IMR-90 (cell line): ENCODE measurements around the gene HOXD13. TPM values are rescaled to one million over a fixed set of nuclear protein-coding genes. Genes with fewer than 3 reads are reported as not detected.

Experiments used
- ATAC-seq: fragments of 200-7000 bp; cut with Tn5 transposase; 2 replicates; pipeline ENCODE4 v1.9.1; 2020; ENCODE audit warnings: low read depth, mild to moderate bottlenecking, moderate library complexity
- BruUV-seq: library from RNA; stranded (reverse); fragments of 400-500 nt; replicated peaks from 2 replicates; lab custom pipeline; 2021; lab: Mats Ljungman, UMichigan
- CTCF ChIA-PET: fragments of 300-600 bp; formaldehyde crosslinking; extraction: SDS; loops from one replicate; lab custom pipeline; 2021; ENCODE audit warnings: antibody characterized with exemption; lab: Yijun Ruan, JAX
- POLR2A ChIA-PET: fragments of 300-600 bp; sonication (Branson Sonifier 250); formaldehyde crosslinking; loops from one replicate; lab custom pipeline; 2022; ENCODE audit warnings: antibody characterized with exemption; ENCODE audit not compliant: unreplicated experiment; lab: Charles Lee
- DNase-seq: peaks from one replicate; pipeline ENCODE4 v3.0.0; 2013
- H2AFZ ChIP-seq: replicated peaks from 2 replicates; pipeline ENCODE3; 2013; ENCODE audit warnings: low read length, mild to moderate bottlenecking; ENCODE audit not compliant: poor library complexity
- H2AK5ac ChIP-seq: 2 replicates; pipeline ENCODE4 v1.6.1; 2013; ENCODE audit warnings: low read depth, low read length, inconsistent platforms
- H2AK9ac ChIP-seq: replicated peaks from 2 replicates; pipeline ENCODE3; 2013; ENCODE audit warnings: mild to moderate bottlenecking, low read depth, low read length, moderate library complexity; ENCODE audit not compliant: poor library complexity
- H2BK120ac ChIP-seq: 2 replicates; pipeline ENCODE4 v1.6.1; 2013; ENCODE audit warnings: low read depth, low read length, inconsistent platforms
- H2BK15ac ChIP-seq: 3 replicates; pipeline ENCODE4 v1.6.1; 2013; ENCODE audit warnings: low read depth, low read length, inconsistent platforms
- H2BK20ac ChIP-seq: 2 replicates; pipeline ENCODE4 v1.6.1; 2013; ENCODE audit warnings: low read depth, mild to moderate bottlenecking, inconsistent platforms, low read length, moderate library complexity
- H2BK5ac ChIP-seq: 2 replicates; pipeline ENCODE4 v1.6.1; 2013; ENCODE audit warnings: mild to moderate bottlenecking, low read depth, low read length, inconsistent platforms; ENCODE audit not compliant: poor library complexity, severe bottlenecking
- H3K14ac ChIP-seq: replicated peaks from 2 replicates; pipeline ENCODE4 v1.6.1; 2013; ENCODE audit warnings: low read depth, low read length, inconsistent platforms
- H3K18ac ChIP-seq: 2 replicates; pipeline ENCODE4 v1.6.1; 2013; ENCODE audit warnings: low read depth, low read length, control low read depth
- H3K23ac ChIP-seq: 2 replicates; pipeline ENCODE4 v1.6.1; 2013; ENCODE audit warnings: low read depth, low read length, inconsistent platforms
- H3K27ac ChIP-seq: 2 replicates; pipeline ENCODE4 v1.5.1; 2013; ENCODE audit warnings: mild to moderate bottlenecking, control low read depth, low read length; ENCODE audit not compliant: insufficient read depth
- H3K27me3 ChIP-seq: 2 replicates; pipeline ENCODE4 v1.6.1; 2013; ENCODE audit warnings: low read length; ENCODE audit not compliant: control insufficient read depth, insufficient read depth
- H3K36me3 ChIP-seq: 2 replicates; pipeline ENCODE4 v1.6.1; 2013; ENCODE audit warnings: low read length, mixed read lengths; ENCODE audit not compliant: control insufficient read depth, insufficient read depth
- H3K4ac ChIP-seq: 2 replicates; pipeline ENCODE4 v1.6.1; 2013; ENCODE audit warnings: low read depth, low read length, inconsistent platforms
- H3K4me1 ChIP-seq: 2 replicates; pipeline ENCODE4 v1.6.1; 2013; ENCODE audit warnings: low read length, mixed read lengths; ENCODE audit not compliant: control insufficient read depth, insufficient read depth
- H3K4me2 ChIP-seq: 2 replicates; pipeline ENCODE4 v1.6.1; 2013; ENCODE audit warnings: low read depth, mild to moderate bottlenecking, control low read depth, low read length, moderate library complexity
- H3K4me3 ChIP-seq: 2 replicates; pipeline ENCODE4 v1.5.1; 2013; ENCODE audit warnings: low read depth, mild to moderate bottlenecking, control low read depth, low read length, moderate library complexity; ENCODE audit not compliant: insufficient read depth
- H3K56ac ChIP-seq: 2 replicates; pipeline ENCODE4 v1.6.1; 2013; ENCODE audit warnings: low read length, inconsistent platforms; ENCODE audit not compliant: insufficient read depth; ENCODE audit errors: extremely low read depth
- H3K79me1 ChIP-seq, 2 experiments: 2 replicates each; pipeline ENCODE4 v1.6.1; 2013; ENCODE audit warnings: low read length in 2 of 2, inconsistent platforms in 1 of 2, low read depth in 1 of 2
- H3K9ac ChIP-seq: 2 replicates; pipeline ENCODE4 v1.6.1; 2013; ENCODE audit warnings: low read depth, low read length, control low read depth
- H3K9me1 ChIP-seq: 2 replicates; pipeline ENCODE4 v1.6.1; 2013; ENCODE audit warnings: low read length, inconsistent platforms; ENCODE audit not compliant: insufficient read depth
- H3K9me3 ChIP-seq: 2 replicates; pipeline ENCODE4 v1.6.1; 2013; ENCODE audit warnings: low read length; ENCODE audit not compliant: control insufficient read depth, insufficient read depth
- H4K20me1 ChIP-seq: 2 replicates; pipeline ENCODE4 v1.6.1; 2013; ENCODE audit warnings: low read length, inconsistent platforms; ENCODE audit not compliant: insufficient read depth
- H4K5ac ChIP-seq: 2 replicates; pipeline ENCODE4 v1.6.1; 2013; ENCODE audit warnings: mild to moderate bottlenecking, low read depth, low read length, control low read depth
- H4K8ac ChIP-seq, 2 experiments: 2 replicates each; pipeline ENCODE4 v1.6.1; 2013; ENCODE audit warnings: low read depth in 2 of 2, low read length in 2 of 2, control low read depth in 1 of 2, inconsistent platforms in 1 of 2
- H4K91ac ChIP-seq: 2 replicates; pipeline ENCODE4 v1.6.1; 2013; ENCODE audit warnings: low read depth, low read length, inconsistent platforms; ENCODE audit not compliant: insufficient read depth
- RAD21 ChIP-seq: IDR thresholded peaks from 2 replicates; pipeline ENCODE4 v1.6.1; 2012; ENCODE audit warnings: low read length, improper control_type of control experiment
- WGBS, 2 experiments: methylation state at CpG; one replicate each; pipeline versions ENCODE4 v1.1.5 to v1.1.7; 2013; ENCODE audit warnings: missing lambda C conversion rate in 2 of 2; ENCODE audit not compliant: insufficient read length in 1 of 2; ENCODE audit errors: extremely low coverage in 2 of 2; 5-methylcytosine and 5-hydroxymethylcytosine counted together
- dilution Hi-C: fragments of 300-500 bp; cut with HindIII; formaldehyde crosslinking; loops from one replicate; pipeline ENCODE4 v1.14.3; 2018; ENCODE audit warnings: low sequenced_read_pairs; ENCODE audit not compliant: unreplicated experiment
- in situ Hi-C: fragments of 300-500 bp; cut with MboI; formaldehyde crosslinking; loops from 3 replicates; pipeline ENCODE4 v1.14.3; 2019; ENCODE audit warnings: low sequenced_read_pairs, inconsistent platforms, mixed read lengths
- intact Hi-C: fragments of 100-400 bp; cut with micrococcal nuclease; formaldehyde crosslinking; loops from 2 replicates; pipeline ENCODE4 v1.10.0; 2022
- polyA plus RNA-seq, 3 experiments: library from polyadenylated mRNA; depleted of rRNA; stranded (reverse); fragments of >200 nt; gene quantifications; 2 replicates each; pipeline ENCODE4 v1.2.3, GENCODE V29; 2012; ENCODE audit warnings: low replicate concordance in 1 of 3
- total RNA-seq: library from RNA; depleted of rRNA; stranded (reverse); fragments of >200 nt; gene quantifications from 2 replicates; pipeline ENCODE4 v1.2.3, GENCODE V29; 2012
- TF ChIP-seq, protein P1 (sequence below): fragments of 150-350 bp; IDR thresholded peaks from 2 replicates; pipeline ENCODE4 v1.6.1; 2016; ENCODE audit warnings: low read depth, mild to moderate bottlenecking, low read length, moderate library complexity, borderline replicate concordance

The HOXD13 gene
- total and polyA plus RNA-seq, 2 of the 4 experiments (the other 2 are of a cell fraction) = not detected

DNA sequence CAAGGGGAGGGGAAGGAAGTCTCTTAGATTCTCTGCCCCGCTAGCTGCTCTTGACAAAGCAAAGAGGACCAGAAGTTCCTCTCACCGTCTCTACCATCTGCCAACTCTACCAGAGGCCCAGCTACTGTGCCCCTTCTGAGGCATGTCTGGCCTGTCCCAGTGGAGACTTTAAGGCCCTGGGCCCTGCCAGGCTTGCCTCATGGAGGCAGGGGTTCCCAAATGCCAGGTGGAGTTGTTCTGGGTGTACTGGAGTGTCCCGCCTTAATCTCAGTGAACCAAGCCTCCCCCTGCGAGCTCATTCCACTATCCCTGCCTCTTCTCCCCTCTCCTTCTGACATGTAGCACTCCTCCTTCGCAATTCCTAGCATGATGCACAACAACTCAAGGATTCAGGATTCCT is 9.3 kb downstream of the HOXD13 start:
- H3K4me3 ChIP-seq = no peak overlapping the region
- no peak overlapping the region for H3K14ac ChIP-seq
- H2AK5ac ChIP-seq = no peak overlapping the region
- H2AFZ ChIP-seq = no peak overlapping the region
- no CpG with 5 or more reads among the region's 5 CpGs for WGBS, 2 experiments
- H3K4me1 ChIP-seq = peaks cover under 1% of the 10 kb centered on the region; the same call in 1 of the 2 replicates
- H3K9me1 ChIP-seq = no peaks in the 10 kb centered on the region
- no peak overlapping the region for H2BK5ac ChIP-seq
- H2AK9ac ChIP-seq = no peak overlapping the region
- intact Hi-C loops (no loop called here), dilution Hi-C loops (no loop called here), in situ Hi-C loops (no loop called here)
- peaks cover 97% of the 10 kb centered on the region for H3K27me3 ChIP-seq
- ChIA-PET POLR2A (no interaction called here), CTCF (no interaction called here)
- H4K20me1 ChIP-seq = no peaks in the 10 kb centered on the region
- H3K23ac ChIP-seq = no peak overlapping the region
- H3K18ac ChIP-seq = no peak overlapping the region
- no peak overlapping the region for H3K4ac ChIP-seq
- peaks cover 2% of the 10 kb centered on the region; the same call in 1 of the 2 replicates for H3K9me3 ChIP-seq
- no peak overlapping the region for H3K56ac ChIP-seq
- no peak overlapping the region for H4K8ac ChIP-seq
- no peak overlapping the region for H2BK120ac ChIP-seq
- ATAC-seq (no peak), DNase-seq (no peak)
- H3K79me1 ChIP-seq = no peaks in the 10 kb centered on the region
- no peak overlapping the region for H3K27ac ChIP-seq
- no peak overlapping the region for H2BK15ac ChIP-seq
- no peak overlapping the region for H3K4me2 ChIP-seq
- H3K9ac ChIP-seq = no peak overlapping the region
- H3K36me3 ChIP-seq = no peaks in the 10 kb centered on the region
- BruUV-seq = no TSS peak
- TF ChIP-seq RAD21 = no peak
- TF ChIP-seq, protein P1, sequence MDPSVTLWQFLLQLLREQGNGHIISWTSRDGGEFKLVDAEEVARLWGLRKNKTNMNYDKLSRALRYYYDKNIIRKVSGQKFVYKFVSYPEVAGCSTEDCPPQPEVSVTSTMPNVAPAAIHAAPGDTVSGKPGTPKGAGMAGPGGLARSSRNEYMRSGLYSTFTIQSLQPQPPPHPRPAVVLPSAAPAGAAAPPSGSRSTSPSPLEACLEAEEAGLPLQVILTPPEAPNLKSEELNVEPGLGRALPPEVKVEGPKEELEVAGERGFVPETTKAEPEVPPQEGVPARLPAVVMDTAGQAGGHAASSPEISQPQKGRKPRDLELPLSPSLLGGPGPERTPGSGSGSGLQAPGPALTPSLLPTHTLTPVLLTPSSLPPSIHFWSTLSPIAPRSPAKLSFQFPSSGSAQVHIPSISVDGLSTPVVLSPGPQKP = no peak
- H4K5ac ChIP-seq = no peak overlapping the region
- H4K91ac ChIP-seq = no peak overlapping the region
- H2BK20ac ChIP-seq = no peak overlapping the region
